Suprapubic skin (tissue), 3 donors: ENCODE measurements around the gene SPATA20.

Source experiments
- CTCF ChIP-seq, 2 donors: fragments of 200-600 bp in 1 of 2; fragments of 450-650 bp in 1 of 2; sonication (generic) in 1 of 2; IDR thresholded peaks; one replicate each; pipeline ENCODE4 v1.5.1; 2016 to 2019; ENCODE audit warnings: antibody characterized with exemption in 2 of 2, mild to moderate bottlenecking in 1 of 2, moderate library complexity in 1 of 2
- POLR2A ChIP-seq, 2 donors: fragments of 450-650 bp; IDR thresholded peaks; one replicate each; pipeline ENCODE4 v1.6.1; 2017; ENCODE audit warnings: antibody characterized with exemption in 2 of 2, mild to moderate bottlenecking in 2 of 2, moderate library complexity in 2 of 2

- no peak for TF ChIP-seq CTCF (IDR thresholded peaks at IDR 0.05)
- TF ChIP-seq POLR2A (IDR thresholded peaks at IDR 0.05): no peak
These were observed 27.7 kb upstream of the SPATA20 start for GRCh38 chr17:50519141-50519834.
